ENCODE measurements around the gene AP4E1. TPM values are rescaled to one million over a fixed set of nuclear protein-coding genes. Genes with fewer than 3 reads are reported as not detected.
"Not testable (repeated sequence)": the region's sequence is repeated elsewhere in the genome, so short reads cannot be mapped to it uniquely, and the experiment has no call there.

Gene AP4E1
- total RNA-seq, 1 donor from 2014 or later, result 10.2 TPM

GRCh38 chr15:50888054-50888453 is 20.4 kb upstream of the AP4E1 start:
- DNase-seq (ENCODE audit: low read depth, low spot score), result no peak

- no peak for DNase-seq (ENCODE audit: low read depth, low spot score)
Observed at GRCh38 chr15:50889589-50889988, 18.9 kb upstream of the AP4E1 start.

- no peak for DNase-seq (ENCODE audit: low read depth, low spot score)
Observed at GRCh38 chr15:50890751-50891150, 17.7 kb upstream of the AP4E1 start.

- DNase-seq (ENCODE audit: low read depth, low spot score), result no peak
Observed at GRCh38 chr15:50891159-50891558, 17.3 kb upstream of the AP4E1 start.

- DNase-seq (ENCODE audit: low read depth, low spot score), result no peak
Observed at GRCh38 chr15:50893976-50894375, 14.5 kb upstream of the AP4E1 start.

- DNase-seq (ENCODE audit: low read depth, low spot score), result not testable (repeated sequence)
Observed at GRCh38 chr15:50901390-50901789, 7.1 kb upstream of the AP4E1 start.

GRCh38 chr15:50904211-50904610 is 4.3 kb upstream of the AP4E1 start:
- DNase-seq (ENCODE audit: low read depth, low spot score), result no peak

- no peak for DNase-seq (ENCODE audit: low read depth, low spot score)
Observed at GRCh38 chr15:50905055-50905454, 3.4 kb upstream of the AP4E1 start.

GRCh38 chr15:50906954-50907600 is 1.4 kb upstream of the AP4E1 start:
- no peak for DNase-seq (ENCODE audit: low read depth, low spot score)

GRCh38 chr15:50907601-50908208 is 778 bp upstream of the AP4E1 start:
- DNase-seq (ENCODE audit: low read depth, low spot score), result no peak

GRCh38 chr15:50909010-50909317 is 481 bp downstream of the AP4E1 start:
- DNase-seq (ENCODE audit: low read depth, low spot score), result no peak

GRCh38 chr15:50910426-50910795 is 1.9 kb downstream of the AP4E1 start:
- peak; percentile 36 for DNase-seq (ENCODE audit: low read depth, low spot score)

GRCh38 chr15:50911001-50911400 is 2.5 kb downstream of the AP4E1 start:
- no peak for DNase-seq (ENCODE audit: low read depth, low spot score)

GRCh38 chr15:50911621-50912020 is 3.1 kb downstream of the AP4E1 start:
- DNase-seq (ENCODE audit: low read depth, low spot score), result no peak

GRCh38 chr15:50916400-50916799 is 7.9 kb downstream of the AP4E1 start:
- no peak for DNase-seq (ENCODE audit: low read depth, low spot score)

GRCh38 chr15:50919359-50919758 is 10.9 kb downstream of the AP4E1 start:
- not testable (repeated sequence) for DNase-seq (ENCODE audit: low read depth, low spot score)

GRCh38 chr15:50925281-50925680 is 16.8 kb downstream of the AP4E1 start:
- no peak for DNase-seq (ENCODE audit: low read depth, low spot score)

GRCh38 chr15:50929062-50929461 is 20.6 kb downstream of the AP4E1 start:
- DNase-seq (ENCODE audit: low read depth, low spot score), result no peak

- no peak for DNase-seq (ENCODE audit: low read depth, low spot score)
Observed at GRCh38 chr15:50930792-50931191, 22.3 kb downstream of the AP4E1 start.

GRCh38 chr15:50933341-50933740 is 24.9 kb downstream of the AP4E1 start:
- DNase-seq (ENCODE audit: low read depth, low spot score), result no peak

GRCh38 chr15:50938525-50938924 is 30.0 kb downstream of the AP4E1 start:
- no peak for DNase-seq (ENCODE audit: low read depth, low spot score)

- DNase-seq (ENCODE audit: low read depth, low spot score), result no peak
Observed at GRCh38 chr15:50939911-50940310, 31.4 kb downstream of the AP4E1 start.

GRCh38 chr15:50940506-50940905 is 32.0 kb downstream of the AP4E1 start:
- DNase-seq (ENCODE audit: low read depth, low spot score), result no peak

GRCh38 chr15:50943638-50944037 is 35.2 kb downstream of the AP4E1 start:
- DNase-seq (ENCODE audit: low read depth, low spot score), result no peak

Measured in pulmonary artery endothelial cell (primary cell).